Fibroblast of pulmonary artery (primary cell): ENCODE measurements around the gene SLC9A4.

Experiments used
- DNase-seq: peaks from one replicate; pipeline ENCODE4 v3.0.0-alpha.2; 2010; ENCODE audit warnings: low read depth
- H3K4me3 ChIP-seq: replicated peaks from 2 replicates; pipeline ENCODE4 v1.5.1; 2011; ENCODE audit warnings: low read depth, mild to moderate bottlenecking, control low read depth, low read length, moderate library complexity
- TF ChIP-seq, protein P1 (sequence below): IDR thresholded peaks from 2 replicates; pipeline ENCODE4 v1.5.1; 2011; ENCODE audit warnings: mild to moderate bottlenecking, control low read depth, low read length, inconsistent platforms; ENCODE audit errors: missing control alignments

Gene SLC9A4

DNA sequence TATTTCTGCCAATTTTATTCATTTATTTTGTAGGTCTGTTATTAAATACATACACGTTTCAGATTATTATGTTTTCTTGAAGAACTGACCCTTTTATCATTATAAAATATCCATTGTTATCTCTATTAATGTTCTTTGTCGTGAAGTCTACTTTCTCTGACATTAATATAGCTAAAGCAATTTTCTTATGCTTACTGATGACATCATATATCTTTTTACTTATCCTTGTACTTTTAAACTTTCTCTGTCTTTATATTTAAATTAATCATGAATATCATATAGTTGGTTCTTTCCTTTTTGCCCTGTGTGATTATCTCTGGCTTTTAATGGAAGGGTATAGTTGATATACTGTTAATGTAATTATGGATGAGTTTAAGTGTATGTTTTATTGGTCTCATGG, 109.8 kb downstream of the SLC9A4 start:
- TF ChIP-seq, protein P1, sequence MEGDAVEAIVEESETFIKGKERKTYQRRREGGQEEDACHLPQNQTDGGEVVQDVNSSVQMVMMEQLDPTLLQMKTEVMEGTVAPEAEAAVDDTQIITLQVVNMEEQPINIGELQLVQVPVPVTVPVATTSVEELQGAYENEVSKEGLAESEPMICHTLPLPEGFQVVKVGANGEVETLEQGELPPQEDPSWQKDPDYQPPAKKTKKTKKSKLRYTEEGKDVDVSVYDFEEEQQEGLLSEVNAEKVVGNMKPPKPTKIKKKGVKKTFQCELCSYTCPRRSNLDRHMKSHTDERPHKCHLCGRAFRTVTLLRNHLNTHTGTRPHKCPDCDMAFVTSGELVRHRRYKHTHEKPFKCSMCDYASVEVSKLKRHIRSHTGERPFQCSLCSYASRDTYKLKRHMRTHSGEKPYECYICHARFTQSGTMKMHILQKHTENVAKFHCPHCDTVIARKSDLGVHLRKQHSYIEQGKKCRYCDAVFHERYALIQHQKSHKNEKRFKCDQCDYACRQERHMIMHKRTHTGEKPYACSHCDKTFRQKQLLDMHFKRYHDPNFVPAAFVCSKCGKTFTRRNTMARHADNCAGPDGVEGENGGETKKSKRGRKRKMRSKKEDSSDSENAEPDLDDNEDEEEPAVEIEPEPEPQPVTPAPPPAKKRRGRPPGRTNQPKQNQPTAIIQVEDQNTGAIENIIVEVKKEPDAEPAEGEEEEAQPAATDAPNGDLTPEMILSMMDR: no peak
- no peak for DNase-seq
- H3K4me3 ChIP-seq: no peak overlapping the region
